Measurements from ENCODE around the gene CEP112. TPM values are rescaled to one million over a fixed set of nuclear protein-coding genes. Genes with fewer than 3 reads are reported as not detected.

CEP112 gene
- total RNA-seq, 4 donors from 2014 or later = 0.53 to 41.3 (median 5.7) TPM

GRCh38 chr17:65704731-65705130, 487.2 kb downstream of the CEP112 start:
- H3K4me3 ChIP-seq = no peak overlapping the region

GRCh38 chr17:65703891-65704290, 488.0 kb downstream of the CEP112 start:
- no peak overlapping the region for H3K27ac ChIP-seq
- no peaks in the 10 kb centered on the region for H3K9me3 ChIP-seq
- DNase-seq = no peak
- no peaks in the 10 kb centered on the region for H3K27me3 ChIP-seq
- TF ChIP-seq POLR2A (IDR thresholded peaks at IDR 0.05) (no peak), CTCF (IDR thresholded peaks at IDR 0.05) (no peak)
- H3K4me1 ChIP-seq = no peaks in the 10 kb centered on the region
- H3K4me3 ChIP-seq = no peak overlapping the region
- no peaks in the 10 kb centered on the region for H3K36me3 ChIP-seq

More at GRCh38 chr17:65704731-65705130, 487.2 kb downstream of the CEP112 start:
- H3K36me3 ChIP-seq = no peaks in the 10 kb centered on the region
- H3K27ac ChIP-seq = no peak overlapping the region
- no peak for TF ChIP-seq POLR2A (IDR thresholded peaks at IDR 0.05)
- no peak for TF ChIP-seq CTCF (IDR thresholded peaks at IDR 0.05)
- no peak for DNase-seq
- no peaks in the 10 kb centered on the region for H3K9me3 ChIP-seq
- H3K4me1 ChIP-seq = no peaks in the 10 kb centered on the region
- H3K27me3 ChIP-seq = no peaks in the 10 kb centered on the region

GRCh38 chr17:65699459-65699858, 492.5 kb downstream of the CEP112 start:
- Histone ChIP-seq H3K9me3 (no peaks in the 10 kb centered on the region), H3K4me1 (no peaks in the 10 kb centered on the region)

GRCh38 chr17:65698381-65699061, 493.4 kb downstream of the CEP112 start:
- DNase-seq = no peak
- H3K4me1 ChIP-seq = no peaks in the 10 kb centered on the region
- H3K27ac ChIP-seq = no peak overlapping the region
- H3K27me3 ChIP-seq = no peaks in the 10 kb centered on the region
- H3K4me3 ChIP-seq = no peak overlapping the region
- no peak for TF ChIP-seq CTCF (IDR thresholded peaks at IDR 0.05)
- no peak for TF ChIP-seq POLR2A (IDR thresholded peaks at IDR 0.05)
- H3K9me3 ChIP-seq = no peaks in the 10 kb centered on the region
- no peaks in the 10 kb centered on the region for H3K36me3 ChIP-seq

More at GRCh38 chr17:65699459-65699858, 492.5 kb downstream of the CEP112 start:
- H3K4me3 ChIP-seq = no peak overlapping the region
- H3K27ac ChIP-seq = no peak overlapping the region
- no peak for TF ChIP-seq CTCF (IDR thresholded peaks at IDR 0.05)
- TF ChIP-seq POLR2A (IDR thresholded peaks at IDR 0.05) = no peak
- no peak for DNase-seq
- H3K36me3 ChIP-seq = no peaks in the 10 kb centered on the region
- H3K27me3 ChIP-seq = no peaks in the 10 kb centered on the region

GRCh38 chr17:65697661-65698060, 494.3 kb downstream of the CEP112 start:
- no peak for DNase-seq

More at GRCh38 chr17:65697661-65698060, 494.3 kb downstream of the CEP112 start:
- no peak for TF ChIP-seq CTCF (IDR thresholded peaks at IDR 0.05)
- TF ChIP-seq POLR2A (IDR thresholded peaks at IDR 0.05) = no peak
- Histone ChIP-seq H3K9me3 (no peaks in the 10 kb centered on the region), H3K4me3 (no peak overlapping the region), H3K27me3 (no peaks in the 10 kb centered on the region), H3K4me1 (no peaks in the 10 kb centered on the region), H3K36me3 (no peaks in the 10 kb centered on the region), H3K27ac (no peak overlapping the region)
